Cardiac muscle cell (in vitro differentiated cells and primary cell): Measurements from ENCODE around the gene ERFE. TPM values are rescaled to one million over a fixed set of nuclear protein-coding genes. Genes with fewer than 3 reads are reported as not detected.
A peak's percentile ranks its signal among the peaks of the same experiment; 100 is the strongest.

Experiments used
- DNase-seq, 2 donors: peaks; one replicate each; pipeline versions ENCODE4 v3.0.0 to v3.0.0-alpha.2; 2010 to 2017; ENCODE audit warnings: low read depth in 1 of 2, low spot score in 1 of 2
- H3K27ac ChIP-seq: fragments of 200-600 bp; sonication (generic); 2 replicates; pipeline ENCODE4 v1.5.1; 2016
- H3K27me3 ChIP-seq: fragments of 200-600 bp; sonication (generic); 2 replicates; pipeline ENCODE4 v1.6.0; 2016; ENCODE audit warnings: control low read depth
- H3K36me3 ChIP-seq: fragments of 200-600 bp; sonication (generic); 2 replicates; pipeline ENCODE4 v1.5.1; 2016; ENCODE audit warnings: control low read depth
- H3K4me1 ChIP-seq: fragments of 200-600 bp; sonication (generic); 2 replicates; pipeline ENCODE4 v1.8.1; 2017; ENCODE audit warnings: low read depth, mild to moderate bottlenecking, mixed run types
- H3K4me3 ChIP-seq: fragments of 200-600 bp; sonication (generic); 2 replicates; pipeline ENCODE4 v1.5.1; 2016; ENCODE audit warnings: mild to moderate bottlenecking
- H3K9me3 ChIP-seq: fragments of 200-600 bp; sonication (generic); 2 replicates; pipeline ENCODE4 v1.5.1; 2017; ENCODE audit warnings: low read depth, mild to moderate bottlenecking, control low read depth
- CTCF ChIP-seq: IDR thresholded peaks from 2 replicates; pipeline ENCODE4 v1.5.1; 2012; ENCODE audit warnings: low read depth, mild to moderate bottlenecking, low read length
- polyA plus RNA-seq: library from polyadenylated mRNA; unstranded; fragments of >200 nt; fragmentation: Nextera tagmentation; extraction: Ambion mirVana; gene quantifications from 2 replicates; pipeline ENCODE4 v1.2.1, GENCODE V29; 2016
- total RNA-seq: library from RNA; depleted of rRNA; stranded (reverse); fragments of >200 nt; gene quantifications from 2 replicates; pipeline ENCODE4 v1.2.3, GENCODE V29; 2016

ERFE gene
- total and polyA plus RNA-seq, 2 experiments from 2014 or later = 0.60 to 1.5 TPM

GRCh38 chr2:238125127-238125885 lies 33.5 kb upstream of the ERFE start:
- Histone ChIP-seq H3K4me3 (no peak overlapping the region), H3K27ac (no peak overlapping the region), H3K9me3 (no peaks in the 10 kb centered on the region), H3K4me1 (peaks cover 7% of the 10 kb centered on the region), H3K36me3 (no peaks in the 10 kb centered on the region), H3K27me3 (no peaks in the 10 kb centered on the region)
- TF ChIP-seq CTCF = no peak
- DNase-seq = no peak

- no peak overlapping the region for H3K4me3 ChIP-seq
- H3K27ac ChIP-seq = no peak overlapping the region
- TF ChIP-seq CTCF = no peak
- H3K36me3 ChIP-seq = no peaks in the 10 kb centered on the region
- H3K9me3 ChIP-seq = no peaks in the 10 kb centered on the region
- DNase-seq = no peak
- H3K27me3 ChIP-seq = no peaks in the 10 kb centered on the region
- H3K4me1 ChIP-seq = peaks cover 7% of the 10 kb centered on the region
Measured at GRCh38 chr2:238126338-238126737, 32.4 kb upstream of the ERFE start.

- no peak for TF ChIP-seq CTCF
- no peaks in the 10 kb centered on the region for H3K27me3 ChIP-seq
- no peak for DNase-seq
- no peak overlapping the region for H3K27ac ChIP-seq
- H3K9me3 ChIP-seq = no peaks in the 10 kb centered on the region
- H3K36me3 ChIP-seq = no peaks in the 10 kb centered on the region
- peaks cover 7% of the 10 kb centered on the region for H3K4me1 ChIP-seq
- H3K4me3 ChIP-seq = no peak overlapping the region
Measured at GRCh38 chr2:238126775-238127164, 32.0 kb upstream of the ERFE start.

GRCh38 chr2:238127165-238128060 lies 31.4 kb upstream of the ERFE start:
- TF ChIP-seq CTCF = peak; percentile 15
- DNase-seq = peak; percentile 52 to 74

GRCh38 chr2:238128061-238128440 lies 30.7 kb upstream of the ERFE start:
- Histone ChIP-seq H3K36me3 (no peaks in the 10 kb centered on the region), H3K27ac (no peak overlapping the region), H3K27me3 (no peaks in the 10 kb centered on the region), H3K9me3 (no peaks in the 10 kb centered on the region), H3K4me3 (no peak overlapping the region), H3K4me1 (peaks cover 7% of the 10 kb centered on the region)
- TF ChIP-seq CTCF = no peak
- no peak for DNase-seq

More at GRCh38 chr2:238127165-238128060, 31.4 kb upstream of the ERFE start:
- H3K27ac ChIP-seq = no peak overlapping the region
- H3K27me3 ChIP-seq = no peaks in the 10 kb centered on the region
- no peak overlapping the region for H3K4me3 ChIP-seq
- no peaks in the 10 kb centered on the region for H3K9me3 ChIP-seq
- peaks cover 7% of the 10 kb centered on the region for H3K4me1 ChIP-seq
- no peaks in the 10 kb centered on the region for H3K36me3 ChIP-seq
